ENCODE measurements around the gene LRRC4. TPM values are rescaled to one million over a fixed set of nuclear protein-coding genes. Genes with fewer than 3 reads are reported as not detected.

The LRRC4 gene
- total RNA-seq, 1 experiment from 2014 or later = not detected

GRCh38 chr7:128069373-128070364 lies 38.4 kb upstream of the LRRC4 start:
- Mint-ChIP-seq H3K4me1 (ENCODE audit: insufficient read depth, unreplicated experiment) (no peaks in the 10 kb centered on the region), H3K9me3 (ENCODE audit: unreplicated experiment) (no peaks in the 10 kb centered on the region), H3K27ac (ENCODE audit: low read depth, unreplicated experiment) (no peak overlapping the region), H3K36me3 (ENCODE audit: insufficient read depth, unreplicated experiment) (peaks cover 25% of the 10 kb centered on the region), H3K4me3 (ENCODE audit: unreplicated experiment) (no peak overlapping the region), H3K27me3 (ENCODE audit: insufficient read depth, unreplicated experiment) (no peaks in the 10 kb centered on the region)
- no peak for TF ChIP-seq CTCF (IDR thresholded peaks at IDR 0.05; ENCODE audit: unreplicated experiment)
- ChIA-PET POLR2A (interaction anchor here (0.8 kb wide), 1 partner anchor 19 kb away, joined by 3 read pairs; no protein-coding TSS in a partner anchor), CTCF (interaction anchor here (0.6 to 2.0 kb wide), 2 partner anchors 19 to 139 kb away, joined by 3 to 9 read pairs; no protein-coding TSS in a partner anchor)
- BruUV-seq (replicated peaks) = no TSS peak
- intact Hi-C loops (cut with micrococcal nuclease) = no loop called here
- DNase-seq (ENCODE audit: unreplicated experiment) = no peak

DNA sequence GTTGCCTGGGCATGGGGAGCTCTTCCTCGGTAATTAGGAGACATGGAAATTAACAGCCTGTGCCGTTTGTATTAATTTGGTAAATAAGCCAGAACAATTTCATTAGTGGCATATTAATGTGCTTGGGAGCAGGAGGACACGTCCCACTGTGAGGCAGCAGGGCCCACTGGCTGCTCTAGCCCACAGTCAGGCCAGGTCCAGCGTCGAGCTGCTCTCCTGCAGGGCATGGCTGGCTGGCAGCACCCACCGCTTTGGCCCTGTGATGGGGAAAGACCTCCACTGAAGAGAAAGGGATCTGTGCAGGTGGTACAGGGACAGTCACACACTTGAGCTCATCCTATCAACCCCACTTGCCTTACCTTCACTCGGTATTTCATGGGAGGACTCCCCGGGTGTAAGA lies 37.5 kb upstream of the LRRC4 start:
- ChIA-PET CTCF (interaction anchor here (0.7 to 2.0 kb wide), 4 partner anchors 10 to 140 kb away, joined by 3 to 9 read pairs (median 4); no protein-coding TSS in a partner anchor), POLR2A (interaction anchor here (0.9 to 1.3 kb wide), 2 partner anchors 14 to 44 kb away, joined by 3 to 5 read pairs; no protein-coding TSS in a partner anchor)
- intact Hi-C loops (cut with micrococcal nuclease) = no loop called here
- no peak for TF ChIP-seq CTCF (IDR thresholded peaks at IDR 0.05; ENCODE audit: unreplicated experiment)
- Mint-ChIP-seq H3K36me3 (ENCODE audit: insufficient read depth, unreplicated experiment) (peaks cover 29% of the 10 kb centered on the region), H3K4me3 (ENCODE audit: unreplicated experiment) (no peak overlapping the region), H3K4me1 (ENCODE audit: insufficient read depth, unreplicated experiment) (no peaks in the 10 kb centered on the region), H3K27ac (ENCODE audit: low read depth, unreplicated experiment) (no peak overlapping the region), H3K27me3 (ENCODE audit: insufficient read depth, unreplicated experiment) (no peaks in the 10 kb centered on the region), H3K9me3 (ENCODE audit: unreplicated experiment) (no peaks in the 10 kb centered on the region)
- DNase-seq (ENCODE audit: unreplicated experiment) = no peak
- BruUV-seq (replicated peaks) = no TSS peak

- Mint-ChIP-seq H3K27me3 (ENCODE audit: insufficient read depth, unreplicated experiment) (no peaks in the 10 kb centered on the region), H3K36me3 (ENCODE audit: insufficient read depth, unreplicated experiment) (peaks cover 24% of the 10 kb centered on the region), H3K9me3 (ENCODE audit: unreplicated experiment) (no peaks in the 10 kb centered on the region), H3K4me1 (ENCODE audit: insufficient read depth, unreplicated experiment) (no peaks in the 10 kb centered on the region), H3K4me3 (ENCODE audit: unreplicated experiment) (no peak overlapping the region), H3K27ac (ENCODE audit: low read depth, unreplicated experiment) (no peak overlapping the region)
- intact Hi-C loops (cut with micrococcal nuclease) = no loop called here
- BruUV-seq (replicated peaks) = no TSS peak
- CTCF ChIA-PET = interaction anchor here (0.6 to 2.0 kb wide), 4 partner anchors 11 to 141 kb away, joined by 3 to 9 read pairs (median 4); no protein-coding TSS in a partner anchor
- POLR2A ChIA-PET = interaction anchor here (0.9 to 1.3 kb wide), 2 partner anchors 13 to 43 kb away, joined by 3 to 5 read pairs; no protein-coding TSS in a partner anchor
- DNase-seq (ENCODE audit: unreplicated experiment) = no peak
- no peak for TF ChIP-seq CTCF (IDR thresholded peaks at IDR 0.05; ENCODE audit: unreplicated experiment)
Observed at GRCh38 chr7:128067983-128068382, 36.7 kb upstream of the LRRC4 start.

DNA sequence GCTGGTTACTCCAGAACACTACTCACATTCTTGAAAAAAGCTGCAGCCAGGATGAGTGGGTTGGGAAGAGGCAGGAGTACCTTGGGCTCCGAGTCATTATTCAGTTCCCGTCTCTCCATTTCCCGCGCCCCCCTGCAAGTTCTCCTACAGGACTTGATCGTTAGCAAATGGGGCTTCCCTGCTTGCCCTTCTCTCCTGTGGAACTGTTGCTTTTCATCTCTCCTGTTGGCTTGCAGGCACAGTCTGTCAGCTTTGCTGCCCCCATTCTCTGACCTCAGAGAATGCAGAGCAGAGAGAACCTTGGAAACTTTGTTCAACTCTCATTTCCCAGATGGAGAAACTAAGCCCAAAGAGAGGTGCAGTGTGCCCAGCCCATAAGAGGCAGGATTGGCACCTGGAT lies 35.6 kb upstream of the LRRC4 start:
- Mint-ChIP-seq H3K9me3 (ENCODE audit: unreplicated experiment) (no peaks in the 10 kb centered on the region), H3K4me1 (ENCODE audit: insufficient read depth, unreplicated experiment) (no peaks in the 10 kb centered on the region), H3K4me3 (ENCODE audit: unreplicated experiment) (no peak overlapping the region), H3K36me3 (ENCODE audit: insufficient read depth, unreplicated experiment) (peaks cover 28% of the 10 kb centered on the region), H3K27me3 (ENCODE audit: insufficient read depth, unreplicated experiment) (no peaks in the 10 kb centered on the region), H3K27ac (ENCODE audit: low read depth, unreplicated experiment) (no peak overlapping the region)
- intact Hi-C loops (cut with micrococcal nuclease) = no loop called here
- TF ChIP-seq CTCF (IDR thresholded peaks at IDR 0.05; ENCODE audit: unreplicated experiment) = no peak
- CTCF ChIA-PET = interaction anchor here (1.2 to 1.3 kb wide), 2 partner anchors 10 to 12 kb away, joined by 4 read pairs; no protein-coding TSS in a partner anchor
- no TSS peak for BruUV-seq (replicated peaks)
- POLR2A ChIA-PET = no interaction called here
- DNase-seq (ENCODE audit: unreplicated experiment) = no peak
